TTC549 (cell line): Measurements from ENCODE around the gene ASXL2.
A peak's percentile ranks its signal among the peaks of the same experiment; 100 is the strongest.
"Not testable (repeated sequence)": the region's sequence is repeated elsewhere in the genome, so short reads cannot be mapped to it uniquely, and the experiment has no call there.

Experiments
- FAIRE-seq: peaks from 2 replicates; lab custom pipeline; 2012; peaks lifted over from hg19 to GRCh38; lab: Jason Lieb, UNC

ASXL2 gene

DNA sequence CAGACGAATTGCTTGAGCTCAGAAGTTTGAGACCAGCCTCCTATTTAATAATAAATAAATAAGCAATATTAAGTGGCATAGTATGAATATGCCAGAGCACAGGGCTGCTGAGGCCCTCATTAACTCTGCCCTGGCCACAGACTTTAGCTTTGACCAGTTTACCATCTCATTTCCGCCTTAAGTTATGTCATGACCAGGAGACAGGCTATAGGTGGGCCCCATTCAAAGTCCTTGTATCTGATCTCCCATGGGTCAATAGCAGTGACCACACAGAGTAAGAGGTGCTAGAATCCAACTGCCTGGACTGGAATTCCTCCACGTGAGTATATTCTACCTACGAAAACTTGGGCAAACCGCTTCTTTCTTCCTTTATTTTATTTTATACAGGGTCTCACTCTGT lies 13.4 kb upstream of the ASXL2 start:
- FAIRE-seq, result no peak

DNA sequence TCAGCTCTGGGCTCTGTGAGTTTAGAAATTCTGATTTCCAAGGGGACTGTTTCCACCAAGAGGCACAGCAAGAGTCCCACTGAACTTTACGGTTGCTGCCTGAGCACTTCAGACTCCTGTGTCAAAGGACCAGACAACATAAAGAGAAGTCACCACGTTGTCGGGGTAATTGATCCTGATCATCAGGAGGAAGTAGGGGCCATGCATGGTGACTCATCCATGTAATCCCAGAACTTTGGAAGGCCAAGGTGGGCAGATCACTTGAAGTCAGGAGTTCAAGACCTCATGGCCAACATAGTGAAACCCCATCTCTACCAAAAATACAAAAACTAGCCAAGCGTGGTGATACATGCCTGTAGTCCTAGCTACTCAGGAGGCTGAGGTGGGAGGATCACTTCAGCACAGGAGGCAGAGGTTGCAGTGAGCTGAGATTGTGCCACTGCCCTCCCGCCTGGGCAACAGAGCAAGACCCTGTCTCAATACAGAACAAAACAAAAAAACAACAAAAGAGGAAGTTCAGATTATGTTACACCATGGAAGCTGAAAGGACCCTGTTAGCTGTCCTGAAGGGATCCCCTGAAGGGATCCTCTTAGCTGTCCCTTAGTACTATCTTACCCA lies 9.4 kb upstream of the ASXL2 start:
- FAIRE-seq, result no peak

DNA sequence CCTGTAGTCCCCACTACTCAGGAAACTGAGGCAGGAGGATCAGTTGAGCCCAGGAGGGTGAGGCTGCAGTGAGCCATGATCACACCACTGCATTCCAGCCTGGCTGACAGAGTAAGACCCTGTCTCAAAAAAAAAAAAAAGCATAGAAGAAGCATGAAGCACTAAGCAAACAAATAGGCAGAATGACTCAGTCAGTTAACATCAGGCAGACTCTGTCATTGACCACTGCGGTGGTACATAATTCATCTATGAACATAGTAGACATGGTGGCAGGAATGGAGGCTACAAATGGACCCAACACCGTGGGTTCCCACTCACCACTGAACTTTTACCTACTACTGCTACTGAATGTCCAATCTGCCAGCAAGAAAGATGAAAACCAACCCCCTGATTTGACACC lies 7.6 kb upstream of the ASXL2 start:
- no peak for FAIRE-seq

DNA sequence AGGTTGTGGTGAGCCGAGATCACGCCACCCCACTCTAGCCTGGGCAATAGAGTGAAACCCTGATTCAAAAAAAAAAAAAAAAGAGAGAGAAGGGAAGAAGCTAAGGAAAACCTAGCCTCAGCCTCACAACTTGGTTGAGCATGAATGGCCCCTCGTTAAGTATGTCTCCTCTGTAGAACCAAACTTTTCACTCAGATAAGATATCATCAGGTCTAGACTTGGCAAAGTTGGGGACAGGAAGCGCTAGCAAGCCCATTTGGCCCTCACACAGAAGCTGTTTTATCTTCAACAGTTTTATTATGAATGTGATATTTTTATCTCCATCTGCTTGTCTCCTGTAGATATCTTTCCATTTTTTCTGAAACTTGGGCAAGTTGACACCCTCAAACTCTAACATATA lies 3.5 kb upstream of the ASXL2 start:
- FAIRE-seq, result no peak

DNA sequence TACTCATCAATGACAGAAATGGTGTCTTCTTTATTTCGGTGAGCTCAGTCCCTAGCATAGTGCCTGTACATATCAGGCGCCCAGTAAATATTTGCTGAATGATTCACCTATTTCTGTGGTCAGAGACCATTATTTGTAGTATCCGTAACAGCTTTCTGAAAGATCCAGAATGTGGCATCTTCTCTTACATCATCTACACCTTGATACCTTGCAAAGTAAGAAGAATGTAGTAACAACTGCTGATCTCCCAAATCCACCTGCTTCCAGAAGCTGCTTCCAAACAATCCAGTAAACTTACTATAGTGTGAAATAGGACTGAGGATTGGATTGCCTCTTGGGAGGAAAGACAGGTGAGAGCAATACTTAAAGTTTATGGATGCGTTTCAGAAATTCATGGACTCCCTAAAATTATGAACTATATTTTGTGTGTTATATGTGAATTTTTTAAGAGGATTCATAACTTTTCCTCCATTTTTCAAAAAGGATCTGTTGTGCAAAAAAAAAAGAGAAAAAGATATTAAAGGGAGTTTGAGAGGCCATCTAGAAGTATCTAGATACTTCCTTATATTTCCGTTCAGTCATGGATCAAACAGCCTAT lies 945 bp upstream of the ASXL2 start:
- FAIRE-seq, result no peak

DNA sequence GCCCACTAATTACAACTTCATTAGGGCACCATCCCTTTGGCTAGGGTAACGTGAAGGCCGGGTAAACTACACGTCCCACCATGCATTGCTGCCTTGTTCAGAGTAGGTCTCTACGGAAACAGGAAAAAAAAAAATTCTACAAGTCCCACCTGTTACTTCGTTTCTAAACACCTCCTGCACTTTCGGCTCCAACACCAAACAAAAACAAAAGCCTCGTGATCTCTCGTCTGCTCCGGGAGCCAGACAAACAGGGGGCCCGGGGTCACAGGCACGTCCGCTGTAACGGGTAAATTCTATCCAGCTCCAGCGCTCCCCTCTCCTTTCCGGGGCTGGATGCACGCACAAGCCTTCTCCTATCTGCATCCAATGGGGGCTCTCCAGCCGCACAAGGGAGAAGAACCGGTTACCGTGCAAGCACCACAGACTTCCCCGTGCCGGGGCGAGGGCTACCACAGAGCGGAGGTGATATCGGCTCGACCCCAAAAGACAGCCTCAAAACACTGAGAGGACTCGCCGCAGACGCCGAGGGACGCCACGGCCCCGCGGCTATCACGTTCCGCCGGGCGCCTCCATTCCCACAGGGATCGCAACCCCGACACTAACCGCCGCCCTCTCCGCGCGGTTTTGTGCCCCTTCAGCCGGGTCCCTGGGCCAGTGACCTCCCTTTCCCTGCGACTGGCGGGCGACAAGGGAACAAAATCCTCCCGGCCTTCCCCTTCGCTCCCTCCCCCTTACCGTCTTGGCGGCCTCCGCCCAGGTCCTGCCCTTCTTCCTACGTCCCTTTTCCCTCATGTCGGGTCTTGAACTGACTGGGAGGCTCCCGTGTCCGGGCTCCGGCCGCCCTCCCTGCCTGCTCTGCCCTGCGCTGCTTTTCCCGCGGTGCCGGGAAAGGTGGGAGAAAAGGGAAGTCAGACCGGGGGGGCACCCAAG lies 591 bp downstream of the ASXL2 start:
- peak; percentile 32 for FAIRE-seq

DNA sequence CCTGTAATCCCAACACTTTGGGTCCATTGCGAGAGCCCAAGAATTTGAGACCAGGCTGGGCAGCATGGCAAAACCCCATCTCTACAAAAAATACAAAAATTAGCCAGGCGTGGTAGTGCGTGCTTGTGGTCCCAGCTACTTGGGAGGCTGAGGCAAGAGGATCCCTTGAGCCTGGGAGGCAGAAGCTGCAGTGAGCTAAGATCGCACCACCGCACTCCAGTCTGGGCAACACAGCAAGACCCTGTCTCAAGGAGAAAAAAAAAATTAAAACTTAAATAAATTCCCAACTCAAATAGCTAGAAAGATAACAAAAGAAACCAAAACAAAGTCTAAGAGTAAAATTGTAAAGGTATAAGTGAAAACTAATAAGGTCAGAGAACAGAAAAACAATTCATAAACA lies 6.2 kb downstream of the ASXL2 start:
- no peak for FAIRE-seq

DNA sequence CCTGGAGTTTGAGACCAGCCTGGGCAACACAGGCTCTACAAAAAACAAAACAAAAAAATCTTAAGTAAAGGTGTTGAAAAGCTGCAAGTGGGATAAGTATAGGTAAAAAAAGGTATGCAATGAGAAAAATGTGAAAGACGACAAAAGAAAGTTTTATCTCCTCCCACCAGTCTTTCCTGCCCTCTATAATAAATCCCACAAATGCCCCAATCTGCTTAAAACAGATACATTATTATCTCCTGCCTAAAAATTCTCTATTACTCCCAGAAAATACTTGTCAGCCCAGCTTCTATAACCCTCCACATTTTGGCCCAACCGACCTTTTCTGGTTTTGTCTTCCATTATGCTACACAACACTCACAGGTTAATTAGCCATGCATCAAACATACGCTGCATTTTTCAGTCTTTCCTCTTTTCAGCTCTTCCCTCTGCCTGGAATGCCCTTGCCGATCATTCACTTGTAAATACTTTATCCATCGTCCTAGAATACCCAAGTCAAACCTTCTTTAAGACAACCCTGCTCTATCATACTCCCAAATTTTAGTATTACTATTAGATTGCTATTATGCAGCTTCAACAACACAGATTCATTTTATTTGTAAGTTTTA lies 10.8 kb downstream of the ASXL2 start:
- FAIRE-seq, result no peak

DNA sequence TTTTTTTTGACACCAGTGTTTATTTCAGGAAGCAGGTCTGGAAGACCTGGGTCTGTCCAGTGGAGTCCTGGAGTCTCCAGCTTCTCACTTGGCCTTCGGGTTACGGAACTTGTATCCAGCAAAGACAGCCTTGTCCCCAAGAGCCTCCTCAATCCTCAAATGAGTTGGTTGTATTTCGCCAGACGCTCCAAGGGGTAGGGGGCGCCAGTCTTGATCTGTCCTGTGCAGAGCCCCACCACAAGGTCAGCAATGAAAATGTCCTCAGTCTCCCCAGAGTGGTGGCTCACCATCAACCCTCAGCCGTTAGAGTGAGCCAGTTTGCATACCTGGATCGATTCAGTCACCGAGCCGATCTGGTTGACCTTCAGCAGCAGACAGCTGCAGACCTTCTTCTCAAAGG lies 21.9 kb downstream of the ASXL2 start:
- FAIRE-seq, result no peak

DNA sequence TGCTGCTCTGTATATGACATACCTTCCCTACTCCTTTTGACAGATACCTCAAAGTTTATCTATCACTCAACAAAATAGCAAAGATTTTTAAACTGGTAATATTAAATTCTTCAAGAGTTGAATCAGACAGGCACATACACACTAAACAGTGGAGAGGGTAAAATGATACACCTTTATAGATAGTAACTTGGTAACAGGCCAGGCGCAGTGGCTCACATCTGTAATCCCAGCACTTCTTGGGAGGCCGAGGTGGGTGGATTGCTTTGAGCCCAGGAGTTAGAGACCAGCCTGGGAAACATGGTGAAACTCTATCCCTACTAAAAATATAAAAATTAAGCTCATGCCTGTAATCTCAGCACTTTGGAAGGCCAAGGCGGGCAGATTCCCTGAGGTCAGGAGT lies 23.2 kb downstream of the ASXL2 start:
- no peak for FAIRE-seq

DNA sequence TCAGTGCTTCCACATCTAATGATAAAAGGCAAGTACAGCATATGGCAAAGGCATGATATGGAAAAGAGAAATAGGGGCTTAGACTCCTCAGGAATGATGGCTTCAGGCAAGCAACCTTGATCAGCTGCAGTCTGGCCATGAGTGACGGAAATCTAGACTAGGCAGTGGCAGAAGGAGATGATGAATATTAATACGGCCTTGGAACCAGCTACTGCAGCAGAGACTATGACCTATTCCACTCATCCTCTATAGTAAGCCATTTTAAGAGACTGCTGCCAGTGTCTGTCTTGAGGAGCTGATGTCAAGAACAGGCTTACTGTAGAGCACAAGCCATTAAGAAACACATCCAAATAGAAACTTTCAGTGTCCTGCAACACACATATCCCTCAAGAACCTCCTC lies 23.7 kb downstream of the ASXL2 start:
- FAIRE-seq, result no peak

DNA sequence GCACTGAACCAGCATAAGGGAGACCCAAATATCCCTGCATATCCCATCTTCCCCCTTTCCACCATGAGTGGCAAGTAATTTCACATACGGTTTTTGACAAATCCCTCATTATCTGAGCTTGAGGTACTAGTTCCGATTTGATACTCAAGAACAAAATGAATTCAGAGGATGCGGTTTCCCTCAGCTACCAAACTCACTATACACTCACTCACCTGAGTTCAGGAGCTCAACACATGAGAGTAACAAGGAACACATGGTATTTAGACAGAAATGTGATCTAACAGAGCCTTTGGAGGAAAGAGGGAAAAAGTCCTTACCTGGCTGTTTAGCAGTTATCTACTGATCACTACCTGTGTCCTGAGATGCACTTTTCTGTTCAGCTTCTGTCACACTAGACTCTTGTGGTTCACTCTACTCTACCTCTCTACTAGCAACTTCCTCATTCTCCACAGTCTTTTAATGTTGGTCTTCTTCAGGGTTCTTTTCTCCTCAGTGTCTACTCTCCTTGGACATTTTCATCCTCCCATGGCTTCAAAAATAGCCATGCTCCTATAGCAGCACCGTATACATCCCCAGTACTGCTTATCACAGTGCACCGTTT lies 25.1 kb downstream of the ASXL2 start:
- FAIRE-seq, result no peak

DNA sequence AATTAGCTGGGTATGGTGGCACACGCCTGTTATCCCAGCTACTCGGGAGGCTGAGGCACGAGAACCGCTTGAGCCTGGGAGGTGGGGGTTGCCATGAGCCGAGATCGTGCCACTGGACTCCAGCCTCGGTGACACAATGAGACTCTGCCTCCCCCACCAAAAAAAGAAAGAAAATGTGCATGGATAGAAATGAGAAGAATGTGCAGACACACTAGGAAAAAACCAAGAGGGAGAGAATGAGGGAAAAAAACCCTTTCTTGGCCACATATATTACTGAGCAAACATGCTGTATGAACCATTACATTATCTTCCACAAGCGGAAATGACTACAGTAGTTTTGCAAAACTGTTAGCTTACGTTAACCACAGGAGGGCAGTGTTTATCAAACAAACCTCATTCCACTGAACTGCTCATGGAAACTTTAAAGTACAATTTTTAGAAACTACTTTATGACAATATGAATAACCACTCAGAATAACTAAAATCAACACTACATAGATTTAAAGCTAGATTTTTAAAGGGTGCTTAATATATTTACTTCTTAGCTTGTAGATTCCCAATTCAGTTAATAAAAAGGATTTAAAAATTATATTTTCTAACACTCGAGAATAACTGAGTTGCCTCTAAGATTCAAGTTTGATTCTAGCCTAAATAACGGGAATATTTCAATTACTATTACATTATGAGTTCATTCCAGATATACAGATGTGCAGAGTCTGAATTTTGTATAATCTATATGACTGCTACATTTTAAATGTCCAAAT lies 26.4 kb downstream of the ASXL2 start:
- FAIRE-seq, result peak; percentile 95

DNA sequence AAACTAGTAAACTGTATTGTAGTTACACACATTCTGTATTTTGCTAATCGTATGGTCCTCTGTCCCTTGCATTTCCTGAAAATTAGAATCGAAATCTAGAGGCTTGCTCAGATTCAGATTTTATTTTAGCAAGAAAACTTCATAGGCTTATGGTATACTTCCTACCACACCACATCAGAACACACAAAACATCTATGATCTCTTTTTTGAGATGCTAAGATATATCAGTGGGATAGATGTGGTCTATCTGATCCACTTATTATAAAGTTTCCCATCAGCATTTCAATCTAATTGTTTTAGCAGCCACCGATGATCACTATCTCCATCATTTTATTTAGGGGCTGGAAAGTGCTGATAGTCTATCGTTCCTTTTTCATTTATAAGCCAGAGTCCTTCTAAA lies 27.9 kb downstream of the ASXL2 start:
- not testable (repeated sequence) for FAIRE-seq

DNA sequence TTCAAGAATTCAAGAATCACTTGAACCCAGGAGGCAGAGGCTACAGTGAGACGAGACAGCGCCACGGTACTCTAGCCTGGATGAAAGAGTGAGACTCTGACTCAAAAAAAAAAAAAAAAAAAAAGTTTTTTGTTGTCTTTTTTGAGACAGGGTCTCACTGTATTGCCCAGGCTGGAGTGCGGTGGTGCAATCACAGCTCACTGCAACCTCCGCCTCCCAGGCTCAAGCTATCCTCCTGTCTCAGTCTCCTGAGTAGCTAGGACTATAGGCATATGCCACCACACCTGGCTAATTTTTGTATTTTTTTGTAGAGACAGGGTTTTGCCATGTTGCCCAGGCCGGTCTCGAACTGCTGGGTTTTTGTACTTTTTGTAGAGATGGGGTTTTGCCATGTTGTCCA lies 28.9 kb downstream of the ASXL2 start:
- FAIRE-seq, result not testable (repeated sequence)

DNA sequence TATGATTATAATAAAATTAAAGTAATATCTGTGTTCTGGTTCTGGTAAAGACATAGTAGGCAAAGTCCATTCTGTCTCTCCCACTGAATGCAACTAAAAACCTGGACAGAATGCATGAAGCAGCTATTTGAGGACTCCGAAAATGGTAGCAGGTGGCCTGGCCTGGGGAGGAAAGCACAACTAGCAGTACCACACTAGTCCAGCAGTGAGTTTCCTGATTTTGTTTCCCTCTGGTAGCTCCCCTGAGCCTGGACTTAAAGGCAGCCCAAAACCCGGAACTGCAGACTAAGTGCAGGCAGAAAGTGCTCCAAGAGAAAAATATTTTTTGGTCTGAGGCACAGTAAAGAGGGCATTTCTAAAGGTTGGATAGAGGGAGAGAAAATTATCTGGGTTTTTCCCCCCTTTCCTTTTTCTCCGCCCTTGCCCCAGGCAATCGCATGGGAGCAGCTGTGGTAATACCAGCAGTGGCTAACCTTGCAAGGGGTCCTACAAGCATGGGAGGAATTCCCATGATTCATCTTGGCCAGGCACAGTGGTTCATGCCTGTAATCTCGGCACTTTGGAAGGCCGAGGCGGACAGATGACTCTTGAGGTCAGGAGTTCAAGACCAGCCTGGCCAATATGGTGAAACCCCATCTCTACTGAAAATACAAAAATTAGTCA lies 32.3 kb downstream of the ASXL2 start:
- FAIRE-seq, result no peak

DNA sequence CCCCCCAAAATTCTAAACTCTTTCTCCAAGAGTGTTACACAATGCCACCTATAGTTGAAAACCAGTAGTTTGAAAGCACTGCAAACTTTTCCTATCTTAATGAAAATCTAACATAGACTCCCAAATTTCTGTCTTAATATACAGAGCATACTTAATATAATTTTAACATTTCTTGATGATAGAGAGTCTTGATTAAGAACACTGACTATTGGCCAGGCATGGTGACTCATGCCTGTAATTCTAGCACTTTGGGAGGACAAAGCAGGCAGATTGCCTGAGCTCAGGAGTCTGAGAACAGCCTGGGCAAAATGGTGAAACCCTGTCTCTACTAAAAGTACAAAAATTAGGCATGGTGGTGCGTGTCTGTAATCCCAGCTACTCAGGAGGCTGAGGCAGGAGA lies 34.2 kb downstream of the ASXL2 start:
- FAIRE-seq, result no peak

DNA sequence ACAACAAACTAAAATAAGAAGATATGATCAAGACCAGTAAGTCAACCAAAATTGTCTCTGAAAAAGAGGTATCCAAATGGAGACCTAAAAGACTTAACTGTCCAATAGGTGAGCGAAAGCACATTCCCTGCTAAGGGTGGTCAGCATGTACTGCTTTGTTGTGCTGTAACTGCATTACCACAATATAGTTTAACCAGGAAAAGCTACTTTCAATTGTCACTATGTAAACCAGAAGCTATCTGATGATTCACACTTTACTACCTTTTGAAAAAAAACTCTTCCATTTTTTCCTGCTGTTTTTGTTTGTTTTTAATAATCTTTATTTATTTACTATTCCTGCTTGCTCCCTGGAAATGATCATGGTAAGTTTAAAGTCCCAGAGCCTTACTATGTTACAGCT lies 36.1 kb downstream of the ASXL2 start:
- FAIRE-seq, result no peak

DNA sequence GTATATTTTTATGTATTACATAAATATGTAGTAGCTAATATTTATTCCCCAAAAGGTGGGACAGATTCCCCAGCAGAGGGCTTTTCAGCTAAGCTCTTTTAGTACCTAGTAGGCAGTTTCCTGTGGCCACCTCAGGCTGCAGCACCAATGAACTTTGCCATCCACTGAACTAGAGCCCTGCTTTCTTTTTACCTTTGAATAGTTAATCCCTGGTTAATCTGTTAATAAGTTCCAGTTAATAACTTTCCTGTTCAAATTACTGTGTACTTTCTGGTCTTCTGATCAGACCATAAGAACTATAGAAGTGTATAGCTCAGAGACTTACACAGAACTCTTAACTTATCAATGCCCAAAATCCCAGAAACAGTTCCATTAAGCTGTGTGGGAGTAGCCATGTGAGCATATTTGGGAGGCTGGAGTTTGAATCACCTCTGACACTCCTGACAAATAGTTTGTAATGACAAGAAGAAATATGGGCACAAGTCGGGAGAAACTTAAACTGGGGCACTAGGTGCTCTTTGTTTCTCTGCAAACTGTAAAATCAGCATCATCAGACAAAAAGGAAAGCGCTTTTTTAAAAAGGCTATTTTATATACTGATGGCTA lies 40.0 kb downstream of the ASXL2 start:
- no peak for FAIRE-seq

DNA sequence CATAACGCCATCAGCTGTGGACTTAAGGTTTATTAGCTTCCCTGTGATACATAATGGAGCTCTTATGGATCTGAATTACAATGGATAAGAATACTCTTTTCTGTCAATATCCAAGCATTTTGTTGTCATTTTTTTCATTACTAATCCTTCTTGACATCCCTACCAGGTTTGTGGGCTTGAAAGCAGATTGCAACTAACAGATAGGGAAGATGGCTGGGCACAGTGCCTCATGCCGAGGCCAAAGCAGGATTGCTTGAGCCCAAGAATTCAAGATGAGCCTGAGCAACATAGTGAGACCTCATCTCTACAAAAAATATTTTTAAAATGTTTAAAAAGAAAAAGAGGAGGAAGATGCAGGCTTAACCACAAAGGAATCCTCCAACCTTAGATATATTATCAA lies 42.4 kb downstream of the ASXL2 start:
- no peak for FAIRE-seq

DNA sequence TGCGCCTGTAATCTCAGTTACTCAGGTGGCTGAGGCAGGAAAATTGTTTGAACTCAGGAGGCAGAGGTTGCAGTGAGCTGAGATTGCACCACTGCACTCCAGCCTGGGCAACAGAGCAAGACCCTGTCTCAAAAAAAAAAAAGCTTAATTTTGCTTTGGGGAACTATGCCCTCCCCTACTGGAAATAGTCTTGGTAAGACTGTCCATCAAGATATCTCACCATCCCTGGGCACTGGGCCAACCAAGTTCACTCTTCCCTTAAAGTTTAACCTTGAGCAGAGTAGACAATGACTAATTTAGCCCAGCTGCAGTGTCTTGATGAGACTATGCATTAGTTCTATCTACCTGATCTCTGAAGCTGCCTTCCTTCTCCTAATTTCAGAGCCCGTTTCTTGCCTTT lies 44.7 kb downstream of the ASXL2 start:
- FAIRE-seq, result no peak
